GM19193 (cell line): ENCODE data around the gene FAM98B.

ENCODE experiments used
- POLR2A ChIP-seq: IDR thresholded peaks from 4 replicates; pipeline ENCODE4 v1.6.1; 2011; ENCODE audit not compliant: insufficient read depth, insufficient read length; ENCODE audit errors: extremely low read depth

Gene FAM98B

GRCh38 chr15:38517312-38517975, 63.5 kb downstream of the FAM98B start:
- no peak for TF ChIP-seq POLR2A

GRCh38 chr15:38518084-38518483, 64.2 kb downstream of the FAM98B start:
- no peak for TF ChIP-seq POLR2A

DNA sequence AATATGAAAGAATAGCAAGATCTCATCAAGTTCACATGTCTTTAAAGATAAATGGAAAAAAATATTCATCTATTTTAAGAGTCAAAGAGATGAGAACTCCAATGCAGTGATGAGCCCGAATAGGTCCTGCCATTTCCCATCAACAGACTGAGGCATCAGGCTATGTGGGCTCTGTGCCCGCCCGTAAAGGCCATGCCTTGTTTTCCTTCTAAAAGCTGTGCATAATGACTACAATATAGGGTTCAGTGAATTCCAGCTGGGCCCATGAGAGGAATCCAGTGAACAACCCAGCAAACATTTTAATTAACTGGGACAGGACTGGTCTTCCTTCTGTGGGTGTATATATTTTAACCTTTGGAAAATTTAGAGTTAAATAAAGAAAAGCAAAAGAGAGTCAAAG, 66.1 kb downstream of the FAM98B start:
- TF ChIP-seq POLR2A = no peak

GRCh38 chr15:38521316-38521715, 67.4 kb downstream of the FAM98B start:
- TF ChIP-seq POLR2A = no peak

- no peak for TF ChIP-seq POLR2A
Observed at GRCh38 chr15:38522922-38523321, 69.0 kb downstream of the FAM98B start.

DNA sequence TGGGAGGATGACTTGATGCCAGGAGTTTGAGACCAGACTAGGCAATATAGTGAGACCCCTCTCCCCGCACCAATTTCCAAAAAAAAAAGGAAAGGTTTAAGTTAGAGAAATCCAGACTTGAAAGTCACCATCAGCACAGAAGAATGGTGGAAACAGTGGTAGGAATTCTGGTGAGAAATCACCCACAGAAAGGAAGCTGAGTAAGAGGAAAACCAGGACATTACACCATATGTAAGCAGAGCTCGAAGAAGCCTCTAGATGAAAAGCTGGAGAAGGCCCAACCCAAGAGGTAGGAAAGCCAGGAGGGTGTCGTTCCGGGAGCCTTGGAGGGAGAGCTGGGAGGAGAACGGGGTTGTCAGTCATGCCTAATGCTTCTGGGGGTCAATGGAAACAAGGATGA, 70.2 kb downstream of the FAM98B start:
- TF ChIP-seq POLR2A = no peak

DNA sequence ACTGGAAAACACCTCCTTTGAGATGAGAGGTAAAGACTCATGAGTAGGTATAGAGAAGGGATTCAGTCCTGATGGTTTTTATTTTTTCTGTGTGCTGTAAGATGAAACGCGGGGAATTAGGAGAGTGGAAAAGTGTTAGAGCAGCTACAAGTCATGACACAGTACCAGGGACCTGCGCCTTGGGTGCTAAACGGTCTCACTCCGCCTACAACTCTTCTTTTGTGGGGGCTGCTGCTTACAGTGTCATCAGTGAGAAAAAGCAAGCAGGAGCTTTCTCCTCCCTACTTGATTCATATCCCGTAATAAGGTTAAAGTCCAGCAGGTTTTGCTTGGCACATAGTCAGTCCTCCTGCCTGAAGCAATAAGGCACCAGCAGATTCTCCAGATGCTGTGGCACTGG, 71.6 kb downstream of the FAM98B start:
- no peak for TF ChIP-seq POLR2A

DNA sequence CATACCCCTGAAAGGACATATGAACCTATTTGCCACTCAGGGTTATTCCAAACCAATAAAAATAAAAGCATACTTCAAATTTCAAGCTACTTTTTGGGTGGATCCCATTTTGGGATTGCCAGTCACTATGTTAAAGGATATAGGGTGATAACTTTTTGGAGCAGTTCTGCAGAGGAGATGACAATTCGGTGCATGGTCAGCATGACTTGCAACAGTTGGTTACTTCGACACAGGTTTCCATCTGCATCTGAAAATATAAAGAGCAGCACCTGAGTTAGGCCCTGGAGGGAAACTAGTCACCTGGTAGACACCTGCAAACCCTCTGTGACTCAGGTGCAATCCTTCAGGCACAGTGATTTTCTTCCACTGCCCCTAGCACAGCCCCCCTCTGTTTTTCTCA, 72.2 kb downstream of the FAM98B start:
- no peak for TF ChIP-seq POLR2A

GRCh38 chr15:38528294-38528693, 74.4 kb downstream of the FAM98B start:
- TF ChIP-seq POLR2A = no peak

GRCh38 chr15:38530113-38530512, 76.2 kb downstream of the FAM98B start:
- TF ChIP-seq POLR2A = no peak

- TF ChIP-seq POLR2A = no peak
Observed at GRCh38 chr15:38531509-38531908, 77.6 kb downstream of the FAM98B start.

DNA sequence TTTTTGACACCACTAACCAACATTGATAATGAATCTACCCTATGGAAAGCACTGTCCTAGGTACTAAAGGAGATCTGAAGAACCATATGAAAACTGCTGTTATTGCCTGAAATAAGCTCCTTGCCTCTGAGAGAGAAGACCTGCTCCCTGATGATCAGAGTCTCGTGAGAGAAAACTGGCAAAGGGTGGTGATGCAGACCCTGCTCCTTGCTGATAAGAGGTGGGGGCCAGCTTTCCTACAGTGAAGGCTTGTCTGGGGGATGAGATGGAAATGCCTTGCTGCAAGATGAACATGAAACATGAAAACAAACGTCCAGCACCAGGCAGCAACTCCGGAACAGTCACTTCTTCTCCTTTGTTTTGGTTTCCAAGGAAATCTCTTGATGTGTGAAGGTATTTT, 78.8 kb downstream of the FAM98B start:
- no peak for TF ChIP-seq POLR2A

DNA sequence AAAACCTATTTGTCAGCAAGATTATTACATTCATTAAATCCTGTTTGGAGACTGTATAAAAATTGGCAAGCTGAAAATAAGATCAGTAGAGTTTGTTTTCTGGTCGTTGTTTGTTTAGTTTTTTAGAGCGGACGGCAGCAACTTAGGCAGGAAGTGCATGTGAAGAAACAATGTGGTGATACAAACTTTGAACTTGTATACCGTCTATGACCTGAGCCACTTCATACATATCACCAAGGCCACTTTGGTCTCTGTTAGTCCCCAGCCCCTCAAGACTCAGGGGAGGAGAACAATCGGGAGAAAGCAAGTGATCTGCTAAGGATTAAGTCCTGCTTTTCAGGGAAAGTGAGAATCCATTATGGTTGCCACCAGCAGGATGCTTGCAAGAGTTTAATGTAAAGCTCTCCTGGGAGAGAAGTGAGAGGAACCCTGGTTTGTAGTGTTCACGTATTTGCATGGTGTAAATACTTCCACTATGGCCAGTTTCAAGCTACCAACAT, 79.5 kb downstream of the FAM98B start:
- TF ChIP-seq POLR2A = no peak

- no peak for TF ChIP-seq POLR2A
Observed at GRCh38 chr15:38533926-38534325, 80.0 kb downstream of the FAM98B start.

DNA sequence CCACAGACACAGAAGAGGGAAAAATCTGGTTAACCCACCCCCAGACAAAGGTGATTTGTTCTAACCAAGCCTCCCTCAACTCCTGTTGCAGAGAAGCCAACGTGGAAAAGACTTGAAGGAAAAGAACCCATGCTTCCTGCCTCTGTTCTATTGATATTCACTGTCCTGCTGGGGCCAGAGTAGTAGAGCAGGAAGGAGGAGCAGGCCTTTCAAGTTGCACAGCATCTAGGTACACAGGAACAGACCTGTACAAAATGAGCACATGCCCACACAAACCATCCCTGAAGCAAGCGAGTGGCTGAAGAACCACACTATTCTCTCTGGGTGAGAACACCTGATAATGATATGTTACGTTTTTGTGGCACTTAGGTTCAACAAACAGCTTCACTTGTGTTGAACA, 80.8 kb downstream of the FAM98B start:
- no peak for TF ChIP-seq POLR2A

- no peak for TF ChIP-seq POLR2A
Observed at GRCh38 chr15:38535491-38536200, 81.7 kb downstream of the FAM98B start.
